Stimulated activated CD4-positive, alpha-beta T cell treated with anti-CD3 and anti-CD28 coated beads, TNF-alpha, amount 100 ng/mL, for 4 hours (primary cell): ENCODE measurements around the gene SLC44A1.

Experiments
- DNase-seq, 3 experiments: peaks; one replicate each; pipeline ENCODE4 v3.0.0-alpha.2; 2020; ENCODE audit warnings: low read depth in 3 of 3

Gene SLC44A1

GRCh38 chr9:105391288-105391687 is 146.8 kb downstream of the SLC44A1 start:
- DNase-seq: no peak

- DNase-seq: no peak
These were observed 148.1 kb downstream of the SLC44A1 start for GRCh38 chr9:105392531-105392930.

- DNase-seq: no peak
These were observed 149.3 kb downstream of the SLC44A1 start for GRCh38 chr9:105393576-105394344.

- no peak for DNase-seq
These were observed 152.0 kb downstream of the SLC44A1 start for GRCh38 chr9:105396441-105396840.

GRCh38 chr9:105396901-105397300 is 152.4 kb downstream of the SLC44A1 start:
- DNase-seq: no peak

- DNase-seq: no peak
These were observed 154.7 kb downstream of the SLC44A1 start for GRCh38 chr9:105399117-105399516.

- DNase-seq: no peak
These were observed 157.2 kb downstream of the SLC44A1 start for GRCh38 chr9:105401651-105402050.

GRCh38 chr9:105403552-105404248 is 159.2 kb downstream of the SLC44A1 start:
- DNase-seq: no peak

- no peak for DNase-seq
These were observed 161.2 kb downstream of the SLC44A1 start for GRCh38 chr9:105405514-105406131.

GRCh38 chr9:105406369-105406768 is 161.9 kb downstream of the SLC44A1 start:
- DNase-seq: no peak

- no peak for DNase-seq
These were observed 169.1 kb downstream of the SLC44A1 start for GRCh38 chr9:105413525-105413924.

- peak in 2 of 3 experiments; percentile 15 to 43 for DNase-seq
These were observed 170.7 kb downstream of the SLC44A1 start for GRCh38 chr9:105414947-105415661.

- DNase-seq: no peak
These were observed 171.2 kb downstream of the SLC44A1 start for GRCh38 chr9:105415662-105415980.

GRCh38 chr9:105416840-105417239 is 172.4 kb downstream of the SLC44A1 start:
- DNase-seq: no peak

GRCh38 chr9:105418588-105419500 is 174.4 kb downstream of the SLC44A1 start:
- DNase-seq: no peak

- no peak for DNase-seq
These were observed 175.6 kb downstream of the SLC44A1 start for GRCh38 chr9:105419816-105420597.

- no peak for DNase-seq
These were observed 176.7 kb downstream of the SLC44A1 start for GRCh38 chr9:105421154-105421553.

GRCh38 chr9:105421864-105422263 is 177.4 kb downstream of the SLC44A1 start:
- DNase-seq: no peak

- DNase-seq: no peak
These were observed 181.5 kb downstream of the SLC44A1 start for GRCh38 chr9:105425816-105426433.

- DNase-seq: no peak
These were observed 182.2 kb downstream of the SLC44A1 start for GRCh38 chr9:105426657-105427056.
